T-helper 1 cell (primary cell): ENCODE results near the gene CLCA4.
"Not testable (repeated sequence)": the region's sequence is repeated elsewhere in the genome, so short reads cannot be mapped to it uniquely, and the experiment has no call there.

Experiments used
- DNase-seq, 5 donors: peaks; one replicate each; pipeline ENCODE4 v3.0.0-alpha.2; 2012 to 2020

CLCA4 gene

GRCh38 chr1:86530211-86530845 lies 16.6 kb upstream of the CLCA4 start:
- no peak for DNase-seq

DNA sequence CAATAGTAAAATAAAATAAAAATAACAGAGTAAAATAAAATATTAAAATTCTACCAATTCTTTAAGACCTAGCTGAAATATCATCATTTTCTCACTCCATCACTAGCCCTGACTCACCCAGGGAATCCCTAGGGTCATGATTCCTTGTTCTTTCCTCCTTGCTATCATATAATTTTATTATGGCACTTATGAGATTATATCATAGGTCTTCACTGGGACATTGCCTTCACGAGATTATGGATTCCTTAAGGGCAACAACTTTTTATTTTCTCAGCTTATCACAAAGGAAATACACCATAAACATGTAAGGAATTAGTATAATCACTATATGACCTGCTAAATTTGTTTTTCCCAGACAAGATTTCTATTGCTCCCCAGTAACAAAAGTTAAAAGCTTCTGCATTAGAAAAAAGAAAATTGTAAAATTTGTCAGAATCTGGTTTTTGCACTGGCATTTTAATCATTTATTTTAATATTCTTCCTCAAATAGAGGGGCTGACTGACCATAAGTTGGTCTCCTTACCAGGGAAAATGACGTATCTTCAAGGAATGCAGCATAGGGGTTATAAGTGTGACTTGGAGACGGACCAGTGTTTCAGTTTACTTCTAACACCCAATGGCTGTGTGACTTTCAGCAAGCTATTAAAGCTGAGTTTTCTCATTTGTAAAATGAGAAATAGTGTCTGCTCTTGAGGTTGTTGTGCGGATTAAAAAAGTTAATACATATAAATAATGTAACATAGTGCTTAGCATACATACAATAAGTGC lies 8.8 kb upstream of the CLCA4 start:
- DNase-seq, result no peak

DNA sequence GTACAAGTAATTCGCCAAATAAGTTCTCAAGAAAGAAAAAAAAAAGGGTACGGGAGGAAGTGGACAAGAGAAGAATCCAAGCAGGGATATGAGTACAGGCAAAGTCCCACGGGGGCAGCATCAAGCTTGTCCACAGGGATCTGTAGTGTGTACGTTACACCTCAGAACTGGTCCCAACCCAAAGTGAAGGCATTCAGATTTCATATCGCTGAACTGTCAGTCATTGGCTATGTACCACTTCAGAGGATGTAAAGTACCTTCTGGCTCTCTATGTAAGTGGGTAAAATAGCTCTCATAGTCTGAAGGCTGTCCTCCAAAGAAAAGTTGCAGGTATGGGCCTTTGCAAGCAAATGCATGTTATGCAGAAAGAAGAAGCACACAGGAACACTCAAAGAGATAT lies 8.1 kb upstream of the CLCA4 start:
- DNase-seq, result no peak

DNA sequence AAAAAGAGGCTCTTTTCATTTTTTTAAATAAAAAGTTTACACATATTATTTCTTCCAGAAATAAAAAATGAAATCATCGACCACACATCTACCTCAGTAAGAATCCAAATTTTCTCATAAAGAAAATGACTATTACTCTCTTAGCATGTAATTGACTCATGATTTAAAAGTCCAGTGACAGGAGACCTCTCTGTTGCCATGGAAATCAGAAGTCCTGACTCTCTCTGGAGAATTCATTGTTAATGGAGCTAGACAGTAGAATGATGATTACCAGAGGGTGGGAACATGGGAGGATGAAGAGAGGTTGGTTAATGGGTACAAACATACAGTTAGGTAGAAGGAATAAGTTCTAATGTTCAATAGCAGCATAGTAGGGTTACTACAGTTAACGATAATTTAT lies 5.0 kb upstream of the CLCA4 start:
- DNase-seq, result no peak

- DNase-seq, result no peak
Observed at GRCh38 chr1:86542631-86543030, 4.2 kb upstream of the CLCA4 start.

GRCh38 chr1:86548839-86549238 lies 2.0 kb downstream of the CLCA4 start:
- no peak for DNase-seq

DNA sequence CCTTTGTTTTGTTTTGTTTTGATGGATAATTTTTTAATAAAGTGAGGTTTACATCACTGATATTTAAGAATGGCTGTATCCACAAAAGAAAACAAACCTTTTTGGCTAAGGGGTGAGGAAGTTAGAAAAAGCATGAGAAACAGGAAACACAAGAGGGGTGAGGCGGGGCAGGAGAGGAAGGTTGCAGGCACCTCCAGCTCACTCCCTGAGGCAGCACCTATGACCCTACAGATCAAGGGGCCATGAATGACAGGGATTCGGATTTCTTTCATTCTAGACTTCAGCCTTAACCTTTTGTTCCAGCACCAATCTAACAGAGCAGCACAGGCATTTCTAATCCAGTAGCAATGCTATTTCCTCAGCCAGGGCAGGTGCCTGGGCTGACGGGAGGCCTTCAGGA lies 4.4 kb downstream of the CLCA4 start:
- DNase-seq, result no peak

DNA sequence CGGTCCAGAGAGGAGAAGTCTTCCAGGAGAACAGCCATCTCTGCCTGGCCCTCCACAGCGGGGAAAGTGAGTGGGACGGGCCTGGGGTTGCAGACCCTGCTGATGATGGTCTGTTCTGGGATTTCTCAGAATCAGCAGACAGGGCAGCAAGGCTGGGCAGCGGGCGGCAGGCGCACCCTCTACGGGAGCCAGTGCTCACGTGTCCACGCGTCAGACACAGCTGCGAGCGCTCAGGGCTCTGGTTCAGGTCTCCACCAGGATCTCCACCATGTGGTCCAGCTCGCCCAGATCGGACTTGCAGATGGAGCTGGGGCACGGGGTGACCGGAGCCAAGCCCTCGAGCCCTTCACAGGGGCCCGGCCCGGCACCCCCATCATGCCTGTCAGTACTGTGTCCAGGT lies 5.5 kb downstream of the CLCA4 start:
- no peak for DNase-seq

DNA sequence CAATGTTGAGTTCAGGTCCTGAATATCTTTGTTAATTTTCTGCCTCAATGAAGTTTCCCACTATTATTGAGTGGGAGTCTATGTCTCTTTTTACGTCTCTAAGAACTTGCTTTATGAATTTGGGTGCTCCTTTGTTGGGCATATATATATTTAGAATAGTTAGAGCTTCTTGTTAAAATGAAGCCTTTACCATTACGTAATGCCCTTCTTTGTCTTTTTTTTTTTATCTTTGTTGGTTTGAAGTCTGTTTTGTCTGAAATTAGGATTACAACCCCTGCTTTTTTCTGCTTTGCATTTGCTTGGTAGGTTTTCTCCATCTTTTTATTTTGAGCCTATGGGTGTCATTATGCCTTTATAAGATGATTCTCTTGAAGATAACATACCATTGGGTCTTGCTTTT lies 10.9 kb downstream of the CLCA4 start:
- DNase-seq, result no peak

DNA sequence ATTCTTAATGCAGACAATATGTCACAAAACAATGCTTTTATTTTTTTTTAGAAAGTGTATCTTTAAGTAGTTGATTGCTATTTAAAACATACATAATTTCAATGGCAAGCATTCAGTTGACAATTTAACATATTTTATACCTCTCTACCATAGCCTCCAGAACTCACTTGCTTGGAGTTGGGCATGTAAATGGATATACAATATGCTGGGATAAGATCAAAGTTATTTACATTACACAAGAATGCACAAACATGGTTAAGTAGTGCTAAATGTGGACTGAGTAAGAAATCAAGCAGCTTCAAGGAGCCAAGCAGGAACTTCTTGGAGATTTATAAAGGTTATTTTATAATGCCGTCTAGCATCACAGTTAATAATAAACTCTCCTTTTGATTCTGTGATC lies 17.0 kb downstream of the CLCA4 start:
- DNase-seq, result no peak

GRCh38 chr1:86567341-86567740 lies 20.5 kb downstream of the CLCA4 start:
- DNase-seq, result no peak

DNA sequence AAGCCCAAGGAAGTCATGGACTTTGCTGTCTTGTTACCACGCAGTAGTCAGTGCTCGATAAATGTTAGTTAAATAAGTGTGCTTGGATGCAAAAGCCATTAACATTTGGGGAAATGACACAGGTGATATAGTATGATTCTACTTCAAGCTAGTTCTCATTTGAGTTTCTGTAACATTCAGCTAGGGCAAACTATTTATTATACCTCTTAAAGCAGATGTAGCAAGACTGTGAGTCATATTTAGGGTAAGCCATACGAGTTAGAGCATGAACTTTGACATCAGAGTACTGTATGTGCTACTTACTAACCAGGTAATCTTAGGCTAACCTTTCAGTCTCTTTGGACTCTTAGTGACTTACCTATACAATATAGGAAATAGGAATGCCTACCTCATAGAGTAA lies 21.0 kb downstream of the CLCA4 start:
- no peak for DNase-seq

- no peak for DNase-seq
Observed at GRCh38 chr1:86573763-86574484, 27.0 kb downstream of the CLCA4 start.

DNA sequence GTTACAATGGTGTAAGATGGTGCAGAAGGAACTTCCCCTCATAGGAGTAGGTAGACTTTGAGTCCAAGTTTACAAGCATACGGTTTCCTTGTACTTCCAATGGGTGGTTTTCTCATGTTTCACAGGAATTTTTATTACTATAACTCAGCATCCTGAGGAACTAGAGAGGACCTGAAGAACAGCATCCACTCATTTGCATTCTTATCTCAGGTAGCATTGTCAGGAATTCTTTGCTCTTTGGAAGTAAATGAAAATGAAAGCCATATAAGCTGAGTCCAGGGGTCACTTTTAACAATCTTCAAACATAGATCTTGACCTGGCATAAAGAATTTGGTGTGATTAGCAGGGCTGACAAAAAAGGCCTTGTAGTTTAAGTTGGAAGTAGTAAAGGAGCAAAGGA lies 34.4 kb downstream of the CLCA4 start:
- DNase-seq, result no peak

GRCh38 chr1:86582161-86582560 lies 35.3 kb downstream of the CLCA4 start:
- no peak for DNase-seq

GRCh38 chr1:86583032-86583431 lies 36.2 kb downstream of the CLCA4 start:
- DNase-seq, result no peak

DNA sequence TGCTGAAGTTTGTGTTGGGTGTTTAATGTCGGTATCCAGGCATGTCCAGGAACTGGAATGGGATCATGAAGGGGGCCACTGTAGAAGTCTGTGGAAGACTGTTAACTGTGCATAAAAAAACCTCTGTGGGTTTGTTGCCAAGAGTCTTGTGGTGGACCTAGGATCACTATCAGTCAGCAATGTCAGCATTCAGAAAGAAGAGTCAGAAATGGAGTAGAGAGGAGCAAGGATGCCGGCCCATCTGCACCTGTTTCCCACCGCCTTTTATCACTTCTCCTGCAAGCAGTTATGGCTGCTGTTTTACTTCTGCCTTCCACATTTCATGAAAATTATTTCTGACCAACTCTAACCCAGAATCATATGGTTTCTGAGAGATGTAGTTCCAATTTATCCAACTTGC lies 36.7 kb downstream of the CLCA4 start:
- DNase-seq, result no peak

GRCh38 chr1:86594284-86594770 lies 47.4 kb downstream of the CLCA4 start:
- no peak for DNase-seq

DNA sequence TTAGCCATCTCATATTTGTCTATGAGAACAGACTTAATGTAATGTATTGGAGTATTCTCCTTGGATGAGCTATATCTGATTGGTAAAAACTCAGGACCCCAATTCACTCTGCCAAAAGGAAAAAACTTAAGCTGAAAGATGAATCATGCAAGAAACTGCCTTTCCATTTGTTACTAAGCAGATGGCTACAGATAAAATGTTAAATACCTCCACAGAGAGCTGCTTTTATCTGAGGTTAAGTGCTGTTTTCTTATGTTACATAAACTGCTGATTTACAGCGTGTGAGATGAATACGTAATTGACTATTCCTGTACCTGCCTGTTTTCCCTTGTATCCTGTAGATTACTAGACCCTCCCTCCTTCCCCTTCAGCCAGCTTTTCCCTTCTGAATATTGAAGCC lies 49.3 kb downstream of the CLCA4 start:
- DNase-seq, result no peak

DNA sequence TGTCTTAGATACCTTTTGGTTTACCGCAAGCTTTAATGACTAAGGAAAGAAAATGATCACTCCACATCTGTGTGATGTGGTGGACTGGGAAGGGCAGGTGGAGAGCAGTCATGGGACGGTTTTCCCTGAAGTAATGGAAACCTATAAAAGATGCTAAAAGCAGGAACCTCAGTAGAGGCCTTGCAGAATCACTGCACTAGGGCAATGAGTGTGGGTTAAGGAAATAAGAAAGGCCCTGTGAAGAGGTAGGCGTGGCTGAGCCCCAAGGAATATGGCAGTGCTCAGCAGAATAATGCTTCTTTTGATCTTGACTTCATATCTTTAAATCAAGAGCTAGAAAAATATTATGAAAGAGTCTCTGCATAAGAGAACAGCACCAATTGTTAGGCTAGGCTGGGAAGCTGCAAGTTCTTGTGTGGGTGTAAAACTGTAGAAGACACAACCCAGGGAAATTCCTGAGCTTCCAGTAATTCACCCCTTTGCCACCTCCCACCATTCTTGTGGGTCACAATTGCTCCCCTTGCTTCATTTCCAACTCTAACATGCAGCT lies 49.9 kb downstream of the CLCA4 start:
- no peak for DNase-seq

GRCh38 chr1:86606080-86606479 lies 59.2 kb downstream of the CLCA4 start:
- not testable (repeated sequence) for DNase-seq

- DNase-seq, result no peak
Observed at GRCh38 chr1:86616433-86616832, 69.6 kb downstream of the CLCA4 start.

DNA sequence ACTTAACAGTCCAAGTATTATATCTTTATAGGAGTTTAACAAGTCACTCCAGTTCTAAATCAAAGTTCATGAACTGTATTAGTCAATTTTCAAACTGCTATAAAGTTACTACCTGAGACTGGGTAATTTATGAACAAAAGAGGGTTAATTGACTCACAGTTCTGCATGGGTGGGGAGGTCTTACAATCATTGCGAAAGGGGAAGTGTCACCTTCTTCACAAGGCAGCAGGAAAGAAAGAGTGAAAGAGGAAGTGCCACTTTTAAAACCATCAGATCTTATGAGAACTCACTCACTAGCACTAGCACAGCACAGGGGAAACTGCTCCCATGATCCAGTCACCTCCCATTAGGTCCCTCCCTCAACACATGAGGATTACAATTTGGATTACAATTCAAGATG lies 70.0 kb downstream of the CLCA4 start:
- DNase-seq, result peak in 1 of 5 donors; percentile 21

- DNase-seq, result no peak
Observed at GRCh38 chr1:86618358-86618757, 71.5 kb downstream of the CLCA4 start.
